ENCODE data around the gene PIM1.

PIM1 gene

DNA sequence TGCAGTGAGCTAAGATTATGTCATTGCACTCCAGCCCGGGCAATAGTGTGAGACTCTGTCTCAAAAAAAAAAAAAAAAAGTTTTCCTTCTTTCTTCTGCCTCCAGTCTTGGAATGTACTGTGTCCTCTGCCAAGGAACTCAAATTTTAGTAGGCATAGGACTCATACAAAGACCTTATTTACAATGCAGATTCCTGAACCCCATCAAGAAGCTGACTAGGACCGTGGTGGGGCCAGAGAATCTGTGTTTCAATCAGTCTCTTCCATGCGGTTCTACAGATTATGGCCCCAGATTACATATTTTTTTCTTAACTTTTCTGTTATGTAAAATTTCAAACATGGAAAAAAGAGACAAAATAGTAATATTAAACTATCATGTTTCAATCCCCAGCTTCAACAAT is 29.8 kb upstream of the PIM1 start:
- Histone ChIP-seq H4K12ac (ENCODE audit: low read depth, low read length) (no peak overlapping the region), H2BK120ac (ENCODE audit: insufficient read depth, low read length, poor library complexity) (no peak overlapping the region), H2AK5ac (ENCODE audit: low read length) (no peak overlapping the region), H3K9ac (ENCODE audit: low read length) (no peak overlapping the region), H3K14ac (ENCODE audit: low read length) (no peak overlapping the region), H3K27ac (ENCODE audit: low read depth, low read length) (no peak overlapping the region), H3K9me3 (ENCODE audit: insufficient read depth, low read depth, low read length) (no peaks in the 10 kb centered on the region), H3K79me1 (ENCODE audit: low read length) (peaks cover 27% of the 10 kb centered on the region), H2AFZ (ENCODE audit: insufficient read depth, low read length, poor library complexity) (no peak overlapping the region), H3K4me3 (ENCODE audit: low read depth, low read length) (no peak overlapping the region), H3K36me3 (ENCODE audit: control insufficient read depth in 1 of 2, insufficient read depth in 2 of 2, low read length in 2 of 2) (no peaks in the 10 kb centered on the region), H2BK5ac (ENCODE audit: low read depth, low read length, poor library complexity) (peak overlapping the region; percentile 10), H3K4ac (ENCODE audit: low read depth, low read length) (no peak overlapping the region), H4K8ac (ENCODE audit: low read depth, low read length) (no peak overlapping the region), H4K91ac (ENCODE audit: low read depth, low read length) (no peak overlapping the region), H3K23ac (ENCODE audit: low read length) (no peak overlapping the region), H3K79me2 (ENCODE audit: control insufficient read depth, insufficient read depth, low read length, poor library complexity) (no peaks in the 10 kb centered on the region), H3K4me1 (ENCODE audit: control insufficient read depth in 1 of 2, insufficient read depth in 2 of 2, low read length in 2 of 2) (peaks cover 22 to 24% of the 10 kb centered on the region in 2 experiments), H2BK12ac (ENCODE audit: low read length) (peak overlapping the region; percentile 60), H3K4me2 (ENCODE audit: low read length) (no peak overlapping the region), H3K18ac (ENCODE audit: low read length) (no peak overlapping the region), H3K27me3 (ENCODE audit: insufficient read depth, low read length) (no peaks in the 10 kb centered on the region)
- no CpG with 5 or more reads among the region's 3 CpGs for WGBS (ENCODE audit: extremely low coverage, insufficient coverage, insufficient read length)
- no peak for DNase-seq

DNA sequence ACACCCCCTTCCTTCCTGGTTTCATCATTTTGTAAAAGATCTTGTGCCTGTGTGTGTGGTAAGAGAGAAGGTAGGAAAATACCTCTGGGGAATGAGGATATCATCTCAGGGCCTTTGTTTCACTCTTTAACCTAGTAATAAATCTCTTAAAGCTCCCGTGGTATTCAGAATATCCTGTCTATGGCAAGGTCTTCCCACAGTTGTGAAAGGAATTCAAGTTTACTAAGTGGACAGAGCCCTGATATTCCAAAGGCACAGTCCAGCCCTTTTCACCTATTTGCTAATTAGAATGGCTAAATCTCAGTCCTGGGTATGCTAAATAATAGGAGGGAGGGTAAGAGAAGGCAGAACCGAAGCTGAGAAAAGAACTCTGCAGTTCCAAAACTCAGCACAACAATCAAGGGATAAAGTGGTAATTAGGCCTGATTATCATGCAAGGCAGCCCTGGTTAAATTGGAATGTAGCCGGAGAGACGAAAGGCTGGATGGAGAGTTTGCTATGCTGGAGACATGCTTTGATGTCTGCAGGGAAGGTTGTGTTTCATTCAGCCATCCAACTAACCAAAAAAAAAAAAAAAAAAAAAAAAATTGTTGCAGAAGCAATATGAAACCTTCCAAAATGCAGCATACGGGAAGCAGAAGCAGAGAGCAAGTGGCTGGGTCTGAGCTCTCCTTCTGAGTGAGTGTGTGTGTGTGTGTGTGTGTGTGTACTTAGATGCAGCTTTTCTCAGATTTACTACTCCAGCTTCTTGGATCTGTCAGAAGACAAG is 28.5 kb upstream of the PIM1 start:
- Histone ChIP-seq H4K91ac (ENCODE audit: low read depth, low read length) (no peak overlapping the region), H3K27me3 (ENCODE audit: insufficient read depth, low read length) (no peaks in the 10 kb centered on the region), H3K4me3 (ENCODE audit: low read depth, low read length) (no peak overlapping the region), H3K79me2 (ENCODE audit: control insufficient read depth, insufficient read depth, low read length, poor library complexity) (no peaks in the 10 kb centered on the region), H2BK5ac (ENCODE audit: low read depth, low read length, poor library complexity) (no peak overlapping the region), H3K4me1 (ENCODE audit: control insufficient read depth in 1 of 2, insufficient read depth in 2 of 2, low read length in 2 of 2) (peaks cover 19 to 22% of the 10 kb centered on the region in 2 experiments), H3K14ac (ENCODE audit: low read length) (no peak overlapping the region), H3K23ac (ENCODE audit: low read length) (no peak overlapping the region), H3K18ac (ENCODE audit: low read length) (no peak overlapping the region), H2BK120ac (ENCODE audit: insufficient read depth, low read length, poor library complexity) (peak overlapping the region; percentile 58), H4K12ac (ENCODE audit: low read depth, low read length) (no peak overlapping the region), H3K79me1 (ENCODE audit: low read length) (peaks cover 27% of the 10 kb centered on the region), H3K9ac (ENCODE audit: low read length) (no peak overlapping the region), H3K9me3 (ENCODE audit: insufficient read depth, low read depth, low read length) (no peaks in the 10 kb centered on the region), H2BK12ac (ENCODE audit: low read length) (no peak overlapping the region), H2AFZ (ENCODE audit: insufficient read depth, low read length, poor library complexity) (no peak overlapping the region), H2AK5ac (ENCODE audit: low read length) (no peak overlapping the region), H3K4ac (ENCODE audit: low read depth, low read length) (no peak overlapping the region), H4K8ac (ENCODE audit: low read depth, low read length) (no peak overlapping the region), H3K36me3 (ENCODE audit: control insufficient read depth in 1 of 2, insufficient read depth in 2 of 2, low read length in 2 of 2) (no peaks in the 10 kb centered on the region), H3K27ac (ENCODE audit: low read depth, low read length) (peak overlapping the region; percentile 78), H3K4me2 (ENCODE audit: low read length) (peak overlapping the region; percentile 20)
- peak; percentile 64 to 92 for DNase-seq
- no CpG with 5 or more reads among the region's 5 CpGs for WGBS (ENCODE audit: extremely low coverage, insufficient coverage, insufficient read length)

DNA sequence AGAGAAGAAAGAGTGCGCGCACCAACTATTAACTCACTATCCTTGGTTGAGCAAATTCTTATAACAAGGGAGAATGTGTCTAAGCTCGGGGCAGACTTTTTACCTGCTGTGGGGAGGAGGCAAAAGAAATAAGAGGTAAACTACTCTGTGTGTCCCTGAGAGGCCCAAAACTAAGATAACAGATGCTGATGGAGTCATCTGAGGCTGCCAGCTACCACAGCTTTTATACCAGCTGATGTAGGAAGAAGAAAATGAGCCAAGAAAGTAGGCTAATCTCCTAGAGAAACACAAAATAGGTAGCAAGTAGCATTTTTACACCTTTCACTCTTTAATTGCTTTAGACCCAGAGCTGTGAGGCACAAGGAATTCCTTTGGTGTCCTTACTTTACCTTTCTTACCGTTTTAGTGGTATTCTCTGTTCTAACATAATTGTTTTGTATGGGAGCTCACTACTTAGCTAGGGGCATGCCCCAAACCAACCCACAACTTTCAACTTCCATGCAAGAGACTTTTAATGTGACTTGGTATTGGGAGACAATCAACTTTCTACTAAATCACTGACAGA is 27.8 kb upstream of the PIM1 start:
- no peaks in the 10 kb centered on the region for H3K36me3 ChIP-seq (ENCODE audit: control insufficient read depth in 1 of 2, insufficient read depth in 2 of 2, low read length in 2 of 2)
- no peaks in the 10 kb centered on the region for H3K9me3 ChIP-seq (ENCODE audit: insufficient read depth, low read depth, low read length)
- H3K23ac ChIP-seq (ENCODE audit: low read length): no peak overlapping the region
- peak overlapping the region; percentile 78 for H3K27ac ChIP-seq (ENCODE audit: low read depth, low read length)
- H3K4me1 ChIP-seq (ENCODE audit: control insufficient read depth in 1 of 2, insufficient read depth in 2 of 2, low read length in 2 of 2): peaks cover 15 to 22% of the 10 kb centered on the region in 2 experiments
- H3K18ac ChIP-seq (ENCODE audit: low read length): no peak overlapping the region
- peak overlapping the region; percentile 40 for H3K14ac ChIP-seq (ENCODE audit: low read length)
- H3K79me2 ChIP-seq (ENCODE audit: control insufficient read depth, insufficient read depth, low read length, poor library complexity): no peaks in the 10 kb centered on the region
- no peaks in the 10 kb centered on the region for H3K27me3 ChIP-seq (ENCODE audit: insufficient read depth, low read length)
- H2BK12ac ChIP-seq (ENCODE audit: low read length): no peak overlapping the region
- no peak overlapping the region for H3K4ac ChIP-seq (ENCODE audit: low read depth, low read length)
- H3K79me1 ChIP-seq (ENCODE audit: low read length): peaks cover 22% of the 10 kb centered on the region
- no peak overlapping the region for H2AK5ac ChIP-seq (ENCODE audit: low read length)
- H2BK120ac ChIP-seq (ENCODE audit: insufficient read depth, low read length, poor library complexity): peak overlapping the region; percentile 58
- no peak overlapping the region for H4K12ac ChIP-seq (ENCODE audit: low read depth, low read length)
- no peak overlapping the region for H3K9ac ChIP-seq (ENCODE audit: low read length)
- no peak overlapping the region for H2AFZ ChIP-seq (ENCODE audit: insufficient read depth, low read length, poor library complexity)
- H3K4me3 ChIP-seq (ENCODE audit: low read depth, low read length): no peak overlapping the region
- H3K4me2 ChIP-seq (ENCODE audit: low read length): peak overlapping the region; percentile 20
- H4K91ac ChIP-seq (ENCODE audit: low read depth, low read length): peak overlapping the region; percentile 9
- H2BK5ac ChIP-seq (ENCODE audit: low read depth, low read length, poor library complexity): peak overlapping the region; percentile 66
- H4K8ac ChIP-seq (ENCODE audit: low read depth, low read length): no peak overlapping the region
- DNase-seq: peak in 1 of 2 donors; percentile 27
- no CpG with 5 or more reads among the region's 4 CpGs for WGBS (ENCODE audit: extremely low coverage, insufficient coverage, insufficient read length)

DNA sequence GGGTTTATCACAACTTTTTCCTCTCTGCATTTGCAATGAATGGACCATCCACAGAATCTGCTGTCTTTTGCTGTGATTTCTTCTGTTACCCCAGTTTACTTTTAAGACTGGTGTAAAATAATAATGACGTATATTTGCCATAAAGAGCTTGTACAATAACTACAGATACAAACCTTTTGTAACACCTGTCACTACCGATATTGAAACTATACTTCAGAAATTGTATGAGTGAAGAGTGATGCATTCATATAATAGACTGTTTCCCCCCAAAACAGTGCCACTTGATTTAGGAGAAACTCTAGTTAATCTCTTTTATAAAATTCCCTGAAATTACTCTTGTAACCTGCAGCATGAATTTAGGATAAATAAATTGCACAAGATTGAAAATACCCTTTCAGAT is 26.4 kb upstream of the PIM1 start:
- H3K27me3 ChIP-seq (ENCODE audit: insufficient read depth, low read length): no peaks in the 10 kb centered on the region
- H4K12ac ChIP-seq (ENCODE audit: low read depth, low read length): no peak overlapping the region
- H3K79me2 ChIP-seq (ENCODE audit: control insufficient read depth, insufficient read depth, low read length, poor library complexity): no peaks in the 10 kb centered on the region
- no peak overlapping the region for H2AFZ ChIP-seq (ENCODE audit: insufficient read depth, low read length, poor library complexity)
- no peaks in the 10 kb centered on the region for H3K9me3 ChIP-seq (ENCODE audit: insufficient read depth, low read depth, low read length)
- no peaks in the 10 kb centered on the region for H3K36me3 ChIP-seq (ENCODE audit: control insufficient read depth in 1 of 2, insufficient read depth in 2 of 2, low read length in 2 of 2)
- no peak overlapping the region for H3K4me3 ChIP-seq (ENCODE audit: low read depth, low read length)
- H2BK120ac ChIP-seq (ENCODE audit: insufficient read depth, low read length, poor library complexity): no peak overlapping the region
- H3K14ac ChIP-seq (ENCODE audit: low read length): no peak overlapping the region
- no peak overlapping the region for H3K4me2 ChIP-seq (ENCODE audit: low read length)
- peaks cover 13% of the 10 kb centered on the region for H3K79me1 ChIP-seq (ENCODE audit: low read length)
- H3K23ac ChIP-seq (ENCODE audit: low read length): no peak overlapping the region
- no peak overlapping the region for H2BK12ac ChIP-seq (ENCODE audit: low read length)
- no peak for DNase-seq
- no CpG with 5 or more reads among the region's 2 CpGs for WGBS (ENCODE audit: extremely low coverage, insufficient coverage, insufficient read length)
- H3K27ac ChIP-seq (ENCODE audit: low read depth, low read length): no peak overlapping the region
- H3K9ac ChIP-seq (ENCODE audit: low read length): no peak overlapping the region
- no peak overlapping the region for H3K18ac ChIP-seq (ENCODE audit: low read length)
- no peak overlapping the region for H3K4ac ChIP-seq (ENCODE audit: low read depth, low read length)
- H4K8ac ChIP-seq (ENCODE audit: low read depth, low read length): no peak overlapping the region
- peaks cover 16 to 17% of the 10 kb centered on the region in 2 experiments for H3K4me1 ChIP-seq (ENCODE audit: control insufficient read depth in 1 of 2, insufficient read depth in 2 of 2, low read length in 2 of 2)
- H2BK5ac ChIP-seq (ENCODE audit: low read depth, low read length, poor library complexity): no peak overlapping the region
- H4K91ac ChIP-seq (ENCODE audit: low read depth, low read length): no peak overlapping the region
- no peak overlapping the region for H2AK5ac ChIP-seq (ENCODE audit: low read length)

All from trophoblast cell (in vitro differentiated cells and primary cell).